Sigmoid colon (tissue), 7 donors: ENCODE data around the gene R3HCC1L. TPM values are rescaled to one million over a fixed set of nuclear protein-coding genes. Genes with fewer than 3 reads are reported as not detected.
A peak's percentile ranks its signal among the peaks of the same experiment; 100 is the strongest.

Experiments used
- DNase-seq: peaks from one replicate; pipeline ENCODE4 v3.0.0-alpha.2; 2019
- H3K27ac ChIP-seq, 4 donors: fragments of 200-600 bp; sonication (generic); one replicate each; pipeline ENCODE4 v1.5.1; 2016 to 2019; ENCODE audit warnings: mild to moderate bottlenecking in 1 of 4
- H3K27me3 ChIP-seq, 3 donors: fragments of 200-600 bp; sonication (generic); one replicate each; pipeline ENCODE4 v1.5.1; 2019; ENCODE audit warnings: mild to moderate bottlenecking in 1 of 3
- H3K36me3 ChIP-seq, 4 donors: fragments of 200-600 bp; sonication (generic); one replicate each; pipeline ENCODE4 v1.5.1; 2016 to 2019
- H3K4me1 ChIP-seq, 4 donors: fragments of 200-600 bp; sonication (generic); one replicate each; pipeline ENCODE4 v1.5.1; 2017 to 2019
- H3K4me3 ChIP-seq, 4 donors: fragments of 200-600 bp; sonication (generic); one replicate each; pipeline ENCODE4 v1.5.1; 2017 to 2019; ENCODE audit warnings: mild to moderate bottlenecking in 2 of 4, moderate library complexity in 1 of 4
- H3K9me3 ChIP-seq, 4 donors: fragments of 200-600 bp in 3 of 4; sonication (generic) in 3 of 4; one replicate each; pipeline versions ENCODE4 v1.5.1 to v1.6.1; 2013 to 2019
- EP300 ChIP-seq, 4 donors: sonication (generic); formaldehyde crosslinking; IDR thresholded peaks; one replicate each; pipeline ENCODE4 v1.6.1; 2017; ENCODE audit warnings: antibody characterized with exemption in 4 of 4
- POLR2A ChIP-seq, 2 donors: fragments of 450-650 bp; IDR thresholded peaks; one replicate each; pipeline ENCODE4 v1.6.1; 2016; ENCODE audit warnings: antibody characterized with exemption in 2 of 2, mild to moderate bottlenecking in 2 of 2, moderate library complexity in 2 of 2
- POLR2AphosphoS5 ChIP-seq, 4 donors: sonication (generic); formaldehyde crosslinking; IDR thresholded peaks; one replicate each; pipeline ENCODE4 v1.6.1; 2017; ENCODE audit warnings: antibody characterized with exemption in 4 of 4
- WGBS, 2 donors: extraction: QIAGEN DNeasy Blood & Tissue Kit; methylation state at CpG; one replicate each; pipeline ENCODE4 v1.1.7; 2013; 5-methylcytosine and 5-hydroxymethylcytosine counted together
- intact Hi-C: fragments of 100-400 bp; cut with DNase I; formaldehyde crosslinking; loops from one replicate; pipeline ENCODE4 v1.15.1; 2023
- polyA plus RNA-seq, 3 donors: library from polyadenylated mRNA; stranded (reverse); fragments of 200-250 nt; gene quantifications; one replicate each; pipeline ENCODE4 v1.2.3, GENCODE V29; 2013
- total RNA-seq, 4 donors: library from RNA; depleted of rRNA; stranded (reverse); fragments of >200 nt; gene quantifications; one replicate each; pipeline ENCODE4 v1.1.0, GENCODE V29; 2016
- TF ChIP-seq, protein P1 (sequence below), 4 experiments: fragments of 450-650 bp in 3 of 4; fragments of 200-600 bp in 1 of 4; IDR thresholded peaks; one replicate each; pipeline ENCODE4 v1.5.1; 2016 to 2019; ENCODE audit warnings: antibody characterized with exemption in 4 of 4, mild to moderate bottlenecking in 3 of 4, moderate library complexity in 2 of 4
- donor health status: healthy with polysubstance abuse.
- donor health status: Bipolar disorder and iron deficiency.
- donor health status: healthy.

R3HCC1L gene
- total and polyA plus RNA-seq, 7 donors, result 11.6 to 15.0 (median 13.9) TPM

DNA sequence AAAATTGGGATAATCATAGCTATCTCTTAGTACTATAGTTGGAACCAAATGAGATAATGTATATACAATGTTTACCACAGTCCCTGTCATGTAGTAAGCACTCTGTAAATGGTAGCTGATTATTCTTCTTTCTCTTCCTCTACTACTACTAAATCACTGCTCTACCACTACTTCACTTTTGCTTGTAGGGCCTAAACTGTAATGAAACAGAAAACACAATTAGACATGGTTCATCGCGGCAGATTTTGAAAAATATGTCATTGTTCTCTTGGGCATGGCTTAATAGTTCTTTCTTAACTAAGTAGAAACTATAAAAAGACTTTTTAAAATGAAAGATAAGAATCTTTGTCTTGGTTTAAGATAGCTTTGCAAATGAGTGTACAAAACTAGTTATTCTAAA is 34.9 kb downstream of the R3HCC1L start:
- TF ChIP-seq POLR2A (IDR thresholded peaks at IDR 0.05) (no peak), POLR2AphosphoS5 (IDR thresholded peaks at IDR 0.05) (no peak), EP300 (IDR thresholded peaks at IDR 0.05) (no peak)
- TF ChIP-seq, protein P1, sequence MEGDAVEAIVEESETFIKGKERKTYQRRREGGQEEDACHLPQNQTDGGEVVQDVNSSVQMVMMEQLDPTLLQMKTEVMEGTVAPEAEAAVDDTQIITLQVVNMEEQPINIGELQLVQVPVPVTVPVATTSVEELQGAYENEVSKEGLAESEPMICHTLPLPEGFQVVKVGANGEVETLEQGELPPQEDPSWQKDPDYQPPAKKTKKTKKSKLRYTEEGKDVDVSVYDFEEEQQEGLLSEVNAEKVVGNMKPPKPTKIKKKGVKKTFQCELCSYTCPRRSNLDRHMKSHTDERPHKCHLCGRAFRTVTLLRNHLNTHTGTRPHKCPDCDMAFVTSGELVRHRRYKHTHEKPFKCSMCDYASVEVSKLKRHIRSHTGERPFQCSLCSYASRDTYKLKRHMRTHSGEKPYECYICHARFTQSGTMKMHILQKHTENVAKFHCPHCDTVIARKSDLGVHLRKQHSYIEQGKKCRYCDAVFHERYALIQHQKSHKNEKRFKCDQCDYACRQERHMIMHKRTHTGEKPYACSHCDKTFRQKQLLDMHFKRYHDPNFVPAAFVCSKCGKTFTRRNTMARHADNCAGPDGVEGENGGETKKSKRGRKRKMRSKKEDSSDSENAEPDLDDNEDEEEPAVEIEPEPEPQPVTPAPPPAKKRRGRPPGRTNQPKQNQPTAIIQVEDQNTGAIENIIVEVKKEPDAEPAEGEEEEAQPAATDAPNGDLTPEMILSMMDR (IDR thresholded peaks at IDR 0.05), result no peak
- 83 to 89% methylated on average over 2 of the region's 2 CpGs for WGBS, 2 donors
- Histone ChIP-seq H3K27ac (no peak overlapping the region), H3K9me3 (no peaks in the 10 kb centered on the region), H3K4me1 (peaks cover 0 to 24% (median 22%) of the 10 kb centered on the region in 4 donors), H3K36me3 (peaks cover 0 to 25% (median 2%) of the 10 kb centered on the region in 4 donors), H3K27me3 (no peaks in the 10 kb centered on the region), H3K4me3 (no peak overlapping the region)
- DNase-seq, result no peak
- intact Hi-C loops, result no loop called here

DNA sequence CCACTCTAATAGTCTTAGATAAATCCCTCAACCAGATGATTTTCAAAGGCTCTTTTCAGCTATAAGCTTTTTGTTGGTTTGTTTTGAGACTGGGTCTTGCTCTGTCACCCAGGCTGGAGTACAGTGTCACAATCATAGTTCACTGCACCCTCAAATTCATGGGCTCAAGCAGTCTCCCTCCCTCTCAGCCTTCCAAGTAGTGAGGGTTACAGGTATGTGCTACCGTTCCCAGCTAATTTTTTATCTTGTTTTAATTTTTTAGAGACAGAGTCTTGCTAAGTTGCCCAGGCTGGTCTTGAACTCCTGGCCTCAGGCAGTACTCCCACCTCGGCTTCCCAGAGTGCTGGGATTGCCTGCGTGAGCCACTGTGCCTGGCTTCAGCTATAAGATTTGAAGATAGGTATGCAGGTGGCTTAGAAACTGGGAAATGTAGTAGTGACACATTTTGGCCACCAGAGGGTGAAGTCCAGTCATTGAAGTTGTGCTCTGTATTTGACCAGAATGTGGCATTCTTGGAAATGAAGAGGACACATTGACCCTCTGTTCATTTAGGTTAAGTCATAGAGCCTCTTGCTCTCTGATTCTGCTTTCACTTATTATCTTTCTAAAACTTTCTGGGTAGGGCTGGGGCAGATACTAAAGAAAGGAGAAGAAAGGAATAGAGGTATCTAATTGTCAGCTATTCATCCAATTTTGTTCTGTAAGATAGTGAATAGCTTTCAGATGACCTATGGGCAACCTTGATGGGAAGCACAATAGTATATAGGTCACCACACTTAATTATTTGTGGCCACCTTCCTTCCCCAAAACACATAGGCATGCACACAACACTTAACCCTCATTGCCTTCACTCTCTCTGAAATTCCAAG is 36.0 kb downstream of the R3HCC1L start:
- Histone ChIP-seq H3K4me3 (no peak overlapping the region), H3K27ac (no peak overlapping the region), H3K9me3 (no peaks in the 10 kb centered on the region), H3K4me1 (peaks cover 0 to 24% (median 22%) of the 10 kb centered on the region in 4 donors), H3K27me3 (no peaks in the 10 kb centered on the region), H3K36me3 (peaks cover 0 to 14% (median 0%) of the 10 kb centered on the region in 4 donors)
- WGBS, 2 donors, result 41 to 60% methylated on average over 3 of the region's 3 CpGs
- intact Hi-C loops, result loop anchor here (1.0 kb wide), 1 partner anchor 139 kb away; no protein-coding TSS in a partner anchor
- TF ChIP-seq POLR2AphosphoS5 (IDR thresholded peaks at IDR 0.05) (no peak), POLR2A (IDR thresholded peaks at IDR 0.05) (no peak), EP300 (IDR thresholded peaks at IDR 0.05) (no peak)
- TF ChIP-seq, protein P1 (IDR thresholded peaks at IDR 0.05), result peak; percentile 25 to 77 (median 59)
- no peak for DNase-seq

DNA sequence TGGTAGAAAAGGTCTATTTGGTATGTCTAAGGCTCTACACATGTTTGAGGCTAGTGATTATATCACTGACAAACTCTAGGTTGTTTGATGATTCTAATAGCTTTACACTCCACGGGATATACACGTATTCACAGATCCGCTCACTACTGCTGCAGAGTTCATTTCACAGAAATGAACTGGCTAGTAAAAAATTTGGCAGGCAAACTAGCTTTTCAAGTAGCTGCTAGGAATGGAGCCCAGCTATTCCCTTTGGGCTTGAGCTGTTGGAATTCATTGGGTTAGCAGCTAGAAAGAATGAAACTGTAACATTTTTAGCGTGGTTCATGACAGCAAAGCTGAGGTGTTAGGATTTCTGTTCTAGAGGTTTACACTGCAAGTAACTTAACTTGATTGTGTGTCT is 37.6 kb downstream of the R3HCC1L start:
- Histone ChIP-seq H3K9me3 (no peaks in the 10 kb centered on the region), H3K27me3 (no peaks in the 10 kb centered on the region), H3K36me3 (peaks cover 0 to 2% (median 0%) of the 10 kb centered on the region in 4 donors), H3K27ac (peak overlapping the region in 2 of 4 donors; percentile 6 to 23), H3K4me1 (peaks cover 0 to 24% (median 22%) of the 10 kb centered on the region in 4 donors), H3K4me3 (no peak overlapping the region)
- no peak for TF ChIP-seq POLR2A (IDR thresholded peaks at IDR 0.05)
- no peak for TF ChIP-seq EP300 (IDR thresholded peaks at IDR 0.05)
- no peak for TF ChIP-seq POLR2AphosphoS5 (IDR thresholded peaks at IDR 0.05)
- TF ChIP-seq, protein P1 (IDR thresholded peaks at IDR 0.05), result no peak
- intact Hi-C loops, result no loop called here
- DNase-seq, result peak; percentile 66
- 82 to 85% methylated on average over 4 of the region's 4 CpGs for WGBS, 2 donors

DNA sequence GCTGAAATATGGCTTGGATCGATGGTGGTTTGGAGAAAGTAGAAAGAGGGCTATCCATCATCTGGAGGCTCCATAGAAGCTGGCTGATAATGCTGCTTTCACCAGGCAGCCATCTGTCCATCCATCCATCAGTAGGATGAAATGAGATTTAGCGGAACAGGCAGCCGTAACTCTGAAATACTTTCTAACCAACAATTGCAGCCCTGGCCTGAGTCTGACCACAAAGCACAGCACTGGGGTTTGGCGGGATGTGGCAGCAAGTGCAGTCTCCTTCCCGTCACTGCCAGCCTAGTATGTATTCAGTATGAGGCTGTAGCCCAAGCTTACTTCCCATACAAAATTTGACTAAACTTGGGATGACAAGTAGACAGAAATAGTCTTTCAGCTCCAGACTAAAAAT is 38.0 kb downstream of the R3HCC1L start:
- no peak for TF ChIP-seq POLR2A (IDR thresholded peaks at IDR 0.05)
- no peak for TF ChIP-seq EP300 (IDR thresholded peaks at IDR 0.05)
- TF ChIP-seq, protein P1 (IDR thresholded peaks at IDR 0.05), result no peak
- TF ChIP-seq POLR2AphosphoS5 (IDR thresholded peaks at IDR 0.05), result no peak
- no peaks in the 10 kb centered on the region for H3K36me3 ChIP-seq
- 94 to 96% methylated on average over 5 of the region's 5 CpGs for WGBS, 2 donors
- no peaks in the 10 kb centered on the region for H3K9me3 ChIP-seq
- no peak overlapping the region for H3K4me3 ChIP-seq
- peak overlapping the region in 2 of 4 donors; percentile 6 to 23 for H3K27ac ChIP-seq
- intact Hi-C loops, result no loop called here
- no peak for DNase-seq
- H3K27me3 ChIP-seq, result no peaks in the 10 kb centered on the region
- H3K4me1 ChIP-seq, result peaks cover 0 to 24% (median 22%) of the 10 kb centered on the region in 4 donors
